GM19239 (cell line): ENCODE measurements around the gene CTSC.

Source experiments
- DNase-seq: peaks from one replicate; pipeline ENCODE4 v3.0.0; 2011; ENCODE audit warnings: low spot score; ENCODE audit not compliant: insufficient read length
- FAIRE-seq: peaks from 2 replicates; lab custom pipeline; 2011; peaks lifted over from hg19 to GRCh38; lab: Jason Lieb, UNC

The CTSC gene

GRCh38 chr11:88337181-88337986, at the start of gene CTSC:
TSS of gene CTSC (minus strand) at chr11:88337736. CDS start at chr11:88337672, 64 bp downstream.
- DNase-seq, result peak; percentile 68
- peak; percentile 98 for FAIRE-seq

- FAIRE-seq, result peak; percentile 21
- DNase-seq, result no peak
These were observed 47.1 kb upstream of the CTSC start for GRCh38 chr11:88384669-88385005.

GRCh38 chr11:88384004-88384668, 46.6 kb upstream of the CTSC start:
- no peak for DNase-seq
- no peak for FAIRE-seq

GRCh38 chr11:88383447-88383846, 45.9 kb upstream of the CTSC start:
- DNase-seq, result no peak
- peak; percentile 8 for FAIRE-seq

- DNase-seq (no peak), FAIRE-seq (no peak)
These were observed 41.6 kb upstream of the CTSC start for GRCh38 chr11:88379130-88379529.

- DNase-seq (no peak), FAIRE-seq (no peak)
These were observed 41.0 kb upstream of the CTSC start for GRCh38 chr11:88378422-88379066.

GRCh38 chr11:88377646-88378045, 40.1 kb upstream of the CTSC start:
- no peak for FAIRE-seq

GRCh38 chr11:88377144-88377543, 39.6 kb upstream of the CTSC start:
- FAIRE-seq (no peak), DNase-seq (no peak)

More at GRCh38 chr11:88377646-88378045, 40.1 kb upstream of the CTSC start:
- no peak for DNase-seq

- peak; percentile 21 for FAIRE-seq
- DNase-seq, result no peak
These were observed 38.5 kb upstream of the CTSC start for GRCh38 chr11:88375927-88376470.

- no peak for DNase-seq
- FAIRE-seq, result peak; percentile 77
These were observed 33.2 kb upstream of the CTSC start for GRCh38 chr11:88370782-88371181.

- no peak for FAIRE-seq
These were observed 29.8 kb upstream of the CTSC start for GRCh38 chr11:88367310-88367709.

GRCh38 chr11:88363648-88364065, 26.1 kb upstream of the CTSC start:
- DNase-seq (no peak), FAIRE-seq (peak; percentile 48)

More at GRCh38 chr11:88367310-88367709, 29.8 kb upstream of the CTSC start:
- DNase-seq, result no peak

- no peak for DNase-seq
- FAIRE-seq, result no peak
These were observed 25.5 kb upstream of the CTSC start for GRCh38 chr11:88363004-88363403.

- no peak for DNase-seq
- no peak for FAIRE-seq
These were observed 22.6 kb upstream of the CTSC start for GRCh38 chr11:88360141-88360540.

- peak; percentile 98 for FAIRE-seq
These were observed 22.0 kb upstream of the CTSC start for GRCh38 chr11:88359541-88359940.

GRCh38 chr11:88359114-88359513, 21.6 kb upstream of the CTSC start:
- FAIRE-seq (no peak), DNase-seq (no peak)

More at GRCh38 chr11:88359541-88359940, 22.0 kb upstream of the CTSC start:
- no peak for DNase-seq

GRCh38 chr11:88358040-88358431, 20.5 kb upstream of the CTSC start:
- DNase-seq, result no peak
- peak; percentile 57 for FAIRE-seq

GRCh38 chr11:88357323-88358039, 19.9 kb upstream of the CTSC start:
- peak; percentile 98 for FAIRE-seq

GRCh38 chr11:88355887-88356286, 18.4 kb upstream of the CTSC start:
- FAIRE-seq (peak; percentile 52), DNase-seq (no peak)

More at GRCh38 chr11:88357323-88358039, 19.9 kb upstream of the CTSC start:
- no peak for DNase-seq

GRCh38 chr11:88354912-88355311, 17.4 kb upstream of the CTSC start:
- no peak for FAIRE-seq

More at GRCh38 chr11:88354912-88355311, 17.4 kb upstream of the CTSC start:
- DNase-seq, result no peak
